Mesendoderm (in vitro differentiated cells): ENCODE results near the gene PSPC1.
A peak's percentile ranks its signal among the peaks of the same experiment; 100 is the strongest.
"Not testable (repeated sequence)": the region's sequence is repeated elsewhere in the genome, so short reads cannot be mapped to it uniquely, and the experiment has no call there.

Experiments used
- DNase-seq: peaks from one replicate; pipeline ENCODE4 v3.0.0; 2013
- H2AK5ac ChIP-seq: 2 replicates; pipeline ENCODE4 v1.6.1; 2013; ENCODE audit warnings: low read length, inconsistent platforms
- H2BK120ac ChIP-seq: 2 replicates; pipeline ENCODE4 v1.6.1; 2013; ENCODE audit warnings: low read depth, mild to moderate bottlenecking, low read length, moderate library complexity, mixed read lengths
- H2BK15ac ChIP-seq: replicated peaks from 2 replicates; pipeline ENCODE4 v1.6.1; 2013; ENCODE audit warnings: low read depth, mild to moderate bottlenecking, moderate library complexity
- H2BK5ac ChIP-seq: 2 replicates; pipeline ENCODE4 v1.6.1; 2013; ENCODE audit warnings: low read length, inconsistent platforms
- H3K18ac ChIP-seq: 2 replicates; pipeline ENCODE4 v1.6.1; 2013; ENCODE audit warnings: mild to moderate bottlenecking, low read length, mixed read lengths
- H3K23ac ChIP-seq: one replicate; pipeline ENCODE4 v1.6.1; 2013; ENCODE audit warnings: low read length
- H3K27ac ChIP-seq: 2 replicates; pipeline ENCODE4 v1.5.1; 2013; ENCODE audit warnings: low read depth, mild to moderate bottlenecking, inconsistent platforms, low read length, moderate library complexity
- H3K27me3 ChIP-seq: 2 replicates; pipeline ENCODE4 v1.6.1; 2013; ENCODE audit warnings: low read length, control low read depth, mild to moderate bottlenecking, inconsistent platforms; ENCODE audit not compliant: insufficient read depth, poor library complexity
- H3K36me3 ChIP-seq: 2 replicates; pipeline ENCODE4 v1.6.1; 2013; ENCODE audit warnings: low read length, inconsistent platforms; ENCODE audit not compliant: control insufficient read depth, insufficient read depth
- H3K4ac ChIP-seq: one replicate; pipeline ENCODE4 v1.6.1; 2013; ENCODE audit warnings: low read depth, mild to moderate bottlenecking, low read length, moderate library complexity
- H3K4me1 ChIP-seq: 2 replicates; pipeline ENCODE4 v1.6.1; 2013; ENCODE audit warnings: low read depth, low read length, inconsistent platforms; ENCODE audit not compliant: control insufficient read depth
- H3K4me2 ChIP-seq: 2 replicates; pipeline ENCODE4 v1.6.1; 2013; ENCODE audit warnings: low read length
- H3K4me3 ChIP-seq: 2 replicates; pipeline ENCODE4 v1.5.1; 2013; ENCODE audit warnings: mild to moderate bottlenecking, low read length
- H3K56ac ChIP-seq: one replicate; pipeline ENCODE4 v1.6.1; 2013; ENCODE audit warnings: low read length
- H3K79me1 ChIP-seq: 2 replicates; pipeline ENCODE4 v1.6.1; 2013; ENCODE audit warnings: low read length, inconsistent platforms
- H3K79me2 ChIP-seq: 2 replicates; pipeline ENCODE4 v1.6.1; 2013; ENCODE audit warnings: mild to moderate bottlenecking, low read length; ENCODE audit not compliant: control insufficient read depth, insufficient read depth
- H3K9ac ChIP-seq: 2 replicates; pipeline ENCODE4 v1.6.1; 2013; ENCODE audit warnings: low read length, inconsistent platforms
- H4K5ac ChIP-seq: one replicate; pipeline ENCODE4 v1.6.1; 2013; ENCODE audit warnings: low read length
- H4K8ac ChIP-seq: one replicate; pipeline ENCODE4 v1.6.1; 2013; ENCODE audit warnings: low read depth, mild to moderate bottlenecking, control low read depth, low read length, moderate library complexity
- WGBS: extraction: QIAGEN DNeasy Blood & Tissue Kit; methylation state at CpG from one replicate; pipeline ENCODE4 v1.1.7; 2013; ENCODE audit warnings: low lambda C conversion rate, missing lambda C conversion rate; ENCODE audit not compliant: insufficient coverage; ENCODE audit errors: extremely low coverage; 5-methylcytosine and 5-hydroxymethylcytosine counted together

PSPC1 gene

DNA sequence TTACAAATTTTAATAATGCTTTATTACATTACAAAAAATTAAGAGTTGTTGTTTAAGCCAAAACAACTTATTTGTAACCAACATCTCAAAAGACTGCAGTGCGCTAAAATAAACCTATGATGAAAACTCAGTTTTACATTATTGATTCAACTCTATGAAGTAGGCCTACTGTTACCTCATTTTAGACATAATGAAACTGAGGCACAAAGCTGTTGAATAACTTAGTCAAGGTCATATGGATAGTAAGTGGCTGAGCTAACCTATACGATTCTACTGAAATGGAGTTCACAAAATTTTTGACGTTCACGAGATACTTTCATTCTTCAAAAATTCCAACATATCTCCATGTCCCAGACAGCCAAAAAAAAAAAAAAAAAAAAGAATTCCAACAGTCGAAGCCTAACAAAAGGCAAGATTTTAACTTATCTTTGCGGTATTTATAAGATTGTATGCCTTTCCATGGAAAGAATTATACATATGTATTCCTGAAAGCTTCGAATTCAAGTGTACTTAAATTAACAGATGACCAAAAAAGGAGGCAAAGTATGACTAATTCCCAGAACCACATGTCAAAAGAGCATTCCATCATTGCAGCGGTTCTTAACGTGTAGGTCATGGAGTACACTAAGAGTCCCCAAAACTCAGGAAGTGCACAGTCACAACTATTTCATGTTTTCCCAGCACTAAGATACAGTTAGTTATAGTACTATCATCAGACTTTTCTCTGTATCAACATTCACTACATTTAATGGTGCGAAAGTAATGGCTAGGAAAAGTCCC lies 69.4 kb downstream of the PSPC1 start:
- H2BK15ac ChIP-seq: no peak overlapping the region
- H3K27ac ChIP-seq: no peak overlapping the region
- H3K36me3 ChIP-seq: no peaks in the 10 kb centered on the region
- H3K23ac ChIP-seq: no peak overlapping the region
- no peaks in the 10 kb centered on the region for H3K4me1 ChIP-seq
- DNase-seq: peak; percentile 9
- no peak overlapping the region for H2AK5ac ChIP-seq
- H3K79me2 ChIP-seq: no peaks in the 10 kb centered on the region
- H4K5ac ChIP-seq: no peak overlapping the region
- H3K9ac ChIP-seq: no peak overlapping the region
- no peaks in the 10 kb centered on the region for H3K79me1 ChIP-seq
- H2BK5ac ChIP-seq: no peak overlapping the region
- H3K4ac ChIP-seq: no peak overlapping the region
- H3K27me3 ChIP-seq: no peaks in the 10 kb centered on the region
- no peak overlapping the region for H4K8ac ChIP-seq
- H3K56ac ChIP-seq: no peak overlapping the region
- no CpG with 5 or more reads among the region's 10 CpGs for WGBS
- H3K4me3 ChIP-seq: no peak overlapping the region
- no peak overlapping the region for H3K4me2 ChIP-seq
- no peak overlapping the region for H3K18ac ChIP-seq
- no peak overlapping the region for H2BK120ac ChIP-seq

GRCh38 chr13:19709782-19710181 lies 73.0 kb downstream of the PSPC1 start:
- not testable (repeated sequence) for H3K27ac ChIP-seq, H2BK120ac ChIP-seq, H3K23ac ChIP-seq, H3K4me1 ChIP-seq, H3K4me2 ChIP-seq, H3K4ac ChIP-seq, H3K18ac ChIP-seq, H3K36me3 ChIP-seq, H3K79me2 ChIP-seq, H3K56ac ChIP-seq, H3K27me3 ChIP-seq, H3K4me3 ChIP-seq, DNase-seq, H3K79me1 ChIP-seq, H2BK5ac ChIP-seq, H2AK5ac ChIP-seq, H4K5ac ChIP-seq, H2BK15ac ChIP-seq, H3K9ac ChIP-seq, H4K8ac ChIP-seq

- H3K4me3 ChIP-seq, H3K27me3 ChIP-seq: not testable (repeated sequence)
- no CpG with 5 or more reads among the region's 1 CpG for WGBS
Measured at GRCh38 chr13:19709039-19709438, 73.7 kb downstream of the PSPC1 start.

GRCh38 chr13:19704256-19704655 lies 78.5 kb downstream of the PSPC1 start:
- H4K8ac ChIP-seq, DNase-seq, H3K27me3 ChIP-seq, H3K56ac ChIP-seq, H3K27ac ChIP-seq, H3K18ac ChIP-seq, H3K79me2 ChIP-seq, H3K4me1 ChIP-seq, H3K4ac ChIP-seq, H2BK15ac ChIP-seq, H2AK5ac ChIP-seq, H4K5ac ChIP-seq, H3K79me1 ChIP-seq, H3K23ac ChIP-seq, H3K9ac ChIP-seq, H3K36me3 ChIP-seq, H3K4me3 ChIP-seq, H2BK5ac ChIP-seq, H3K4me2 ChIP-seq, H2BK120ac ChIP-seq: not testable (repeated sequence)
- no CpG with 5 or more reads among the region's 6 CpGs for WGBS

More at GRCh38 chr13:19709039-19709438, 73.7 kb downstream of the PSPC1 start:
- not testable (repeated sequence) for H3K18ac ChIP-seq, H4K8ac ChIP-seq, H3K36me3 ChIP-seq, H3K56ac ChIP-seq, H2BK15ac ChIP-seq, DNase-seq, H3K4me1 ChIP-seq, H3K9ac ChIP-seq, H2AK5ac ChIP-seq, H2BK120ac ChIP-seq, H3K79me2 ChIP-seq, H3K79me1 ChIP-seq, H4K5ac ChIP-seq, H3K27ac ChIP-seq, H3K4ac ChIP-seq, H2BK5ac ChIP-seq, H3K4me2 ChIP-seq, H3K23ac ChIP-seq

DNA sequence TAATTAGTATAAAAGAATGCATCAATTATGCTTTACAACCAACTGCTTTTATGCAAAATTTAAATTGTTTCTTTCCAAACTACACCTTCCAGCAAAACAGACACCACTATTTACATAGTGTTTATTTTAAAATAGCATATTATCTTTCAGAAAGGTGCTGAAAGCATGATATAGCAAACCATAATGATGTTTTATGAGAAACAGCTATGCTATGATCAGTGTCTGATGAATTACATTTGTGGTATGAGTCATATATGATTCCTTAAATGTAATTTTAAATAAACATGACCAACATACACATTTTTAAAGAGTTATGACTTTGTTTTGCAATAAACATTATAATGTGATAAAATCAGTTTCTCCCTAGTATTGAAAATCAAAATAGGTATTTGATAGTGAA lies 81.1 kb downstream of the PSPC1 start:
- not testable (repeated sequence) for H4K8ac ChIP-seq, H3K36me3 ChIP-seq, H3K4me2 ChIP-seq

GRCh38 chr13:19700963-19701362 lies 81.8 kb downstream of the PSPC1 start:
- not testable (repeated sequence) for H2AK5ac ChIP-seq, H3K56ac ChIP-seq, H4K8ac ChIP-seq, H3K79me2 ChIP-seq, H4K5ac ChIP-seq, H3K9ac ChIP-seq, H3K27ac ChIP-seq, DNase-seq, H3K4me2 ChIP-seq, H3K36me3 ChIP-seq, H2BK15ac ChIP-seq, H2BK5ac ChIP-seq, H3K18ac ChIP-seq, H3K4me1 ChIP-seq, H3K4me3 ChIP-seq, H3K27me3 ChIP-seq, H3K4ac ChIP-seq, H3K23ac ChIP-seq, H3K79me1 ChIP-seq, H2BK120ac ChIP-seq
- WGBS: no CpG with 5 or more reads among the region's 5 CpGs

More for the DNA sequence above, 81.1 kb downstream of the PSPC1 start:
- not testable (repeated sequence) for H3K4ac ChIP-seq, H2AK5ac ChIP-seq, H2BK120ac ChIP-seq, H3K27me3 ChIP-seq, H3K18ac ChIP-seq, H4K5ac ChIP-seq, H2BK5ac ChIP-seq, H3K4me3 ChIP-seq, H2BK15ac ChIP-seq, H3K9ac ChIP-seq, H3K79me2 ChIP-seq, H3K56ac ChIP-seq, H3K23ac ChIP-seq, H3K4me1 ChIP-seq, H3K79me1 ChIP-seq, H3K27ac ChIP-seq, DNase-seq
